HepG2 (cell line): ENCODE data around the gene RAD51D. TPM values are rescaled to one million over a fixed set of nuclear protein-coding genes. Genes with fewer than 3 reads are reported as not detected.

Experiments used
- ATAC-seq: fragments of 200-7000 bp; cut with Tn5 transposase; 3 replicates; pipeline ENCODE4 v1.9.1; 2020; ENCODE audit warnings: mild to moderate bottlenecking, moderate library complexity
- BruUV-seq: library from RNA; stranded (reverse); fragments of 400-500 nt; replicated peaks from 2 replicates; lab custom pipeline; 2021; lab: Mats Ljungman, UMichigan
- CTCF ChIA-PET: fragments of 300-600 bp; formaldehyde crosslinking; extraction: SDS; loops from one replicate; lab custom pipeline; 2021; ENCODE audit warnings: low total read pairs, inconsistent platforms, low intra/inter-chr PET ratio; lab: Yijun Ruan, JAX
- POLR2A ChIA-PET: fragments of 350-600 bp; sonication (Branson Sonifier 250); formaldehyde crosslinking; loops from one replicate; lab custom pipeline; 2020; ENCODE audit warnings: antibody characterized with exemption, inconsistent platforms; lab: Yijun Ruan, JAX
- DNase-seq: peaks from one replicate; pipeline ENCODE4 v3.0.0-alpha.2; 2015; ENCODE audit warnings: low spot score
- FAIRE-seq: peaks from 3 replicates; lab custom pipeline; 2011; peaks lifted over from hg19 to GRCh38; lab: Jason Lieb, UNC
- H2AFZ ChIP-seq: one replicate; pipeline ENCODE4 v1.6.1; 2011; ENCODE audit warnings: low read length, inconsistent platforms
- H3K27ac ChIP-seq: fragments of 300-600 bp; 3 replicates; pipeline ENCODE4 v1.8.0; 2011; ENCODE audit warnings: mixed run types, mild to moderate bottlenecking, mixed read lengths, low read length, inconsistent platforms; ENCODE audit not compliant: insufficient read depth; ENCODE audit errors: extremely low read length
- H3K27me3 ChIP-seq, 2 experiments: fragments of 200-600 bp in 1 of 2; 2 replicates in 1 of 2; 3 replicates in 1 of 2; pipeline versions ENCODE4 v1.6.0 to v1.8.0; 2011; ENCODE audit warnings: low read length in 2 of 2, mild to moderate bottlenecking in 2 of 2, moderate library complexity in 2 of 2, inconsistent platforms in 1 of 2; ENCODE audit not compliant: insufficient read depth in 2 of 2, control insufficient read depth in 1 of 2
- H3K36me3 ChIP-seq, 2 experiments: fragments of 200-600 bp in 1 of 2; replicated peaks in 1 of 2; 2 replicates in 1 of 2; 3 replicates in 1 of 2; pipeline versions ENCODE4 v1.5.1 to v1.8.0; 2011; ENCODE audit warnings: low read length in 2 of 2, inconsistent platforms in 1 of 2; ENCODE audit not compliant: insufficient read depth in 2 of 2, control insufficient read depth in 1 of 2
- H3K4me1 ChIP-seq: 2 replicates; pipeline ENCODE4 v1.5.1; 2012; ENCODE audit warnings: low read length, inconsistent platforms; ENCODE audit not compliant: insufficient read depth
- H3K4me2 ChIP-seq: 2 replicates; pipeline ENCODE4 v1.6.0; 2011; ENCODE audit warnings: low read depth, low read length, inconsistent platforms
- H3K4me3 ChIP-seq, 3 experiments: fragments of 200-600 bp in 1 of 3; sonication (generic), shearing (Covaris generic) in 1 of 3; replicated peaks in 1 of 3; 2 replicates each; pipeline ENCODE4 v1.5.1; 2011 to 2016; ENCODE audit warnings: low read length in 3 of 3, inconsistent platforms in 2 of 3, low read depth in 2 of 3, mild to moderate bottlenecking in 2 of 3, control low read depth in 1 of 3, mixed read lengths in 1 of 3; ENCODE audit not compliant: insufficient read depth in 1 of 3
- H3K79me2 ChIP-seq: one replicate; pipeline ENCODE4 v1.6.1; 2011; ENCODE audit warnings: low read length, inconsistent platforms; ENCODE audit not compliant: insufficient read depth
- H3K9ac ChIP-seq: 2 replicates; pipeline ENCODE4 v1.6.0; 2011; ENCODE audit warnings: mild to moderate bottlenecking, low read depth, low read length, inconsistent platforms; ENCODE audit not compliant: insufficient read depth
- H3K9me3 ChIP-seq: 2 replicates; pipeline ENCODE4 v1.5.1; 2012; ENCODE audit warnings: mild to moderate bottlenecking, low read length
- H4K20me1 ChIP-seq: 2 replicates; pipeline ENCODE4 v1.6.0; 2011; ENCODE audit warnings: inconsistent platforms, mild to moderate bottlenecking, low read length, moderate library complexity; ENCODE audit not compliant: insufficient read depth
- AGO2 ChIP-seq: fragments of 200-400 bp; formaldehyde crosslinking; optimal IDR thresholded peaks from 2 replicates; pipeline ENCODE3; 2017; ENCODE audit warnings: mild to moderate bottlenecking, low read depth, low read length, moderate library complexity
- MEIS2 ChIP-seq: sonication (generic); formaldehyde crosslinking; IDR thresholded peaks from 2 replicates; pipeline ENCODE4 v1.9.0; 2021; ENCODE audit warnings: mild to moderate bottlenecking, missing genetic modification reagents
- POLR2A ChIP-seq, 2 experiments: IDR thresholded peaks; 2 replicates each; pipeline ENCODE4 v1.6.1; 2011; ENCODE audit warnings: low read depth in 2 of 2, low read length in 2 of 2, mild to moderate bottlenecking in 1 of 2, moderate library complexity in 1 of 2; ENCODE audit not compliant: insufficient read depth in 1 of 2
- RBFOX2 ChIP-seq: fragments of 200-400 bp; formaldehyde crosslinking; IDR thresholded peaks from 2 replicates; pipeline ENCODE4 v1.6.1; 2017; ENCODE audit warnings: low read depth, mild to moderate bottlenecking, low read length
- RBM22 ChIP-seq: fragments of 200-400 bp; formaldehyde crosslinking; optimal IDR thresholded peaks from 2 replicates; pipeline ENCODE3; 2017; ENCODE audit warnings: mild to moderate bottlenecking, low read length, moderate library complexity
- RORA ChIP-seq: sonication (generic); formaldehyde crosslinking; IDR thresholded peaks from 2 replicates; pipeline ENCODE4 v1.5.0; 2020; ENCODE audit warnings: mild to moderate bottlenecking, missing genetic modification reagents, moderate library complexity
- SMAD1 ChIP-seq: sonication (generic); formaldehyde crosslinking; IDR thresholded peaks from 2 replicates; pipeline ENCODE4 v1.4.0; 2020; ENCODE audit warnings: missing genetic modification reagents, low read depth, mild to moderate bottlenecking, borderline replicate concordance
- ZFP82 ChIP-seq: sonication (generic); formaldehyde crosslinking; IDR thresholded peaks from 2 replicates; pipeline ENCODE4 v1.5.1; 2020; ENCODE audit warnings: mild to moderate bottlenecking, missing genetic modification reagents, borderline replicate concordance
- WGBS: methylation state at CpG from one replicate; pipeline ENCODE4 v1.1.6; 2017; ENCODE audit warnings: low lambda C conversion rate; 5-methylcytosine and 5-hydroxymethylcytosine counted together
- in situ Hi-C: cut with HindIII; loops from 2 replicates; pipeline ENCODE4 v1.10.0; 2017; ENCODE audit warnings: low pct_unique_long_range_greater_than_20kb; ENCODE audit not compliant: extremely low pct_ligation_motif_present
- intact Hi-C: fragments of 100-400 bp; cut with micrococcal nuclease; formaldehyde crosslinking; loops from one replicate; pipeline ENCODE4 v1.10.0; 2022; ENCODE audit not compliant: unreplicated experiment
- polyA plus RNA-seq, 8 experiments: library from polyadenylated mRNA; depleted of rRNA in 3 of 8; stranded (reverse) in 7 of 8; unstranded in 1 of 8; fragments of >200 nt; fragmentation: Illumina TruSeq in 4 of 8; extraction: Trizol in 4 of 8; gene quantifications; 2 replicates each; pipeline versions ENCODE4 v1.2.1 to v1.2.3, GENCODE V29; 2011 to 2016; ENCODE audit warnings: low read depth in 4 of 8, missing spikeins in 1 of 8, mixed read lengths in 1 of 8; ENCODE audit not compliant: insufficient read depth in 1 of 8
- total RNA-seq, 5 experiments: library from RNA; depleted of rRNA; stranded (reverse); fragments of >200 nt; fragmentation: Illumina TruSeq; extraction: Trizol; gene quantifications; 2 replicates each; pipeline ENCODE4 v1.2.3, GENCODE V29; 2016; ENCODE audit warnings: low read depth in 1 of 5
- TF ChIP-seq, protein P1 (sequence below): sonication (generic); formaldehyde crosslinking; conservative IDR thresholded peaks from 2 replicates; pipeline ENCODE4 v1.8.0; 2022; ENCODE audit warnings: missing genetic modification reagents
- TF ChIP-seq, protein P2 (sequence below): sonication (generic); formaldehyde crosslinking; IDR thresholded peaks from 2 replicates; pipeline ENCODE4 v1.9.0; 2021; ENCODE audit warnings: missing genetic modification reagents, mild to moderate bottlenecking, borderline replicate concordance
- TF ChIP-seq, protein P3 (sequence below), 2 experiments: IDR thresholded peaks; 2 replicates each; pipeline ENCODE4 v1.6.1; 2011 to 2012; ENCODE audit warnings: low read length in 2 of 2, borderline replicate concordance in 1 of 2, low read depth in 1 of 2, mild to moderate bottlenecking in 1 of 2, moderate library complexity in 1 of 2

RAD51D gene
- total and polyA plus RNA-seq, 2 of the 13 experiments (the other 11 are each of a cell fraction or from before 2014, with no cell fraction given) = 6.7 to 13.1 TPM

DNA sequence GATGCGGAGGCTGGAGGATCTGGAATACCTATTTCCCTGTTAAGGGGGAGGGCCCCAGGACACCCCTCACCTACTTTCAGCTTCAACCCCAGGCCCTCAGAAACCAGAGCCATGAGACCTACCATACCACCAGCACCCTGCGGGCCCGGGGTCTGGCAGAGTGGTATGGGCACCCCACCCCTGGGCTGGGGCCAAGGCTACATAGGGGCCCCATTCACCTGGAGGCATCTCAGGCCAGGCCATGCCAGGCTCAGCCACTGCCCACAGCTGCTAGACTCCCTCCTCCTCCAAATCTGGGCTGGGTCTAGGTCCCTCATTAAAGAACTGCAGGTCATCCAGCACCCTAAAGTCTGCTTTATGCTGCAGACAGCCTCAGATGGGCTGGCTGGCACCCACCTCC, 10.7 kb upstream of the RAD51D start:
- FAIRE-seq (no peak), ATAC-seq (0 out of 3 replicates have a peak, but pooled peaks have one; percentile 9), DNase-seq (no peak)
- intact Hi-C loops (no loop called here), in situ Hi-C loops (no loop called here)
- no peaks in the 10 kb centered on the region for H3K9me3 ChIP-seq
- no peak overlapping the region for H3K9ac ChIP-seq
- H3K27me3 ChIP-seq = no peaks in the 10 kb centered on the region
- BruUV-seq = no TSS peak
- TF ChIP-seq POLR2A (IDR thresholded peaks at IDR 0.05; ENCODE audit: insufficient read depth in 1 of 2, low read depth in 2 of 2, low read length in 2 of 2) (peak in 1 of 2 experiments; percentile 34; a peak in 1 of 4 replicates), SMAD1 (no peak), RORA (CRISPR knock-in tag) (no peak), RBFOX2 (peak; percentile 38; the same call in 1 of the 2 replicates), ZFP82 (no peak), AGO2 (peak; percentile 89), MEIS2 (CRISPR knock-in tag) (no peak), RBM22 (peak; percentile 57)
- TF ChIP-seq, protein P1, sequence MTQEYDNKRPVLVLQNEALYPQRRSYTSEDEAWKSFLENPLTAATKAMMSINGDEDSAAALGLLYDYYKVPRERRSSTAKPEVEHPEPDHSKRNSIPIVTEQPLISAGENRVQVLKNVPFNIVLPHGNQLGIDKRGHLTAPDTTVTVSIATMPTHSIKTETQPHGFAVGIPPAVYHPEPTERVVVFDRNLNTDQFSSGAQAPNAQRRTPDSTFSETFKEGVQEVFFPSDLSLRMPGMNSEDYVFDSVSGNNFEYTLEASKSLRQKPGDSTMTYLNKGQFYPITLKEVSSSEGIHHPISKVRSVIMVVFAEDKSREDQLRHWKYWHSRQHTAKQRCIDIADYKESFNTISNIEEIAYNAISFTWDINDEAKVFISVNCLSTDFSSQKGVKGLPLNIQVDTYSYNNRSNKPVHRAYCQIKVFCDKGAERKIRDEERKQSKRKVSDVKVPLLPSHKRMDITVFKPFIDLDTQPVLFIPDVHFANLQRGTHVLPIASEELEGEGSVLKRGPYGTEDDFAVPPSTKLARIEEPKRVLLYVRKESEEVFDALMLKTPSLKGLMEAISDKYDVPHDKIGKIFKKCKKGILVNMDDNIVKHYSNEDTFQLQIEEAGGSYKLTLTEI (CRISPR knock-in tag) = no peak
- TF ChIP-seq, protein P2, sequence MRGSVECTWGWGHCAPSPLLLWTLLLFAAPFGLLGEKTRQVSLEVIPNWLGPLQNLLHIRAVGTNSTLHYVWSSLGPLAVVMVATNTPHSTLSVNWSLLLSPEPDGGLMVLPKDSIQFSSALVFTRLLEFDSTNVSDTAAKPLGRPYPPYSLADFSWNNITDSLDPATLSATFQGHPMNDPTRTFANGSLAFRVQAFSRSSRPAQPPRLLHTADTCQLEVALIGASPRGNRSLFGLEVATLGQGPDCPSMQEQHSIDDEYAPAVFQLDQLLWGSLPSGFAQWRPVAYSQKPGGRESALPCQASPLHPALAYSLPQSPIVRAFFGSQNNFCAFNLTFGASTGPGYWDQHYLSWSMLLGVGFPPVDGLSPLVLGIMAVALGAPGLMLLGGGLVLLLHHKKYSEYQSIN (CRISPR knock-in tag) = no peak
- TF ChIP-seq, protein P3, sequence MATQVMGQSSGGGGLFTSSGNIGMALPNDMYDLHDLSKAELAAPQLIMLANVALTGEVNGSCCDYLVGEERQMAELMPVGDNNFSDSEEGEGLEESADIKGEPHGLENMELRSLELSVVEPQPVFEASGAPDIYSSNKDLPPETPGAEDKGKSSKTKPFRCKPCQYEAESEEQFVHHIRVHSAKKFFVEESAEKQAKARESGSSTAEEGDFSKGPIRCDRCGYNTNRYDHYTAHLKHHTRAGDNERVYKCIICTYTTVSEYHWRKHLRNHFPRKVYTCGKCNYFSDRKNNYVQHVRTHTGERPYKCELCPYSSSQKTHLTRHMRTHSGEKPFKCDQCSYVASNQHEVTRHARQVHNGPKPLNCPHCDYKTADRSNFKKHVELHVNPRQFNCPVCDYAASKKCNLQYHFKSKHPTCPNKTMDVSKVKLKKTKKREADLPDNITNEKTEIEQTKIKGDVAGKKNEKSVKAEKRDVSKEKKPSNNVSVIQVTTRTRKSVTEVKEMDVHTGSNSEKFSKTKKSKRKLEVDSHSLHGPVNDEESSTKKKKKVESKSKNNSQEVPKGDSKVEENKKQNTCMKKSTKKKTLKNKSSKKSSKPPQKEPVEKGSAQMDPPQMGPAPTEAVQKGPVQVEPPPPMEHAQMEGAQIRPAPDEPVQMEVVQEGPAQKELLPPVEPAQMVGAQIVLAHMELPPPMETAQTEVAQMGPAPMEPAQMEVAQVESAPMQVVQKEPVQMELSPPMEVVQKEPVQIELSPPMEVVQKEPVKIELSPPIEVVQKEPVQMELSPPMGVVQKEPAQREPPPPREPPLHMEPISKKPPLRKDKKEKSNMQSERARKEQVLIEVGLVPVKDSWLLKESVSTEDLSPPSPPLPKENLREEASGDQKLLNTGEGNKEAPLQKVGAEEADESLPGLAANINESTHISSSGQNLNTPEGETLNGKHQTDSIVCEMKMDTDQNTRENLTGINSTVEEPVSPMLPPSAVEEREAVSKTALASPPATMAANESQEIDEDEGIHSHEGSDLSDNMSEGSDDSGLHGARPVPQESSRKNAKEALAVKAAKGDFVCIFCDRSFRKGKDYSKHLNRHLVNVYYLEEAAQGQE (IDR thresholded peaks at IDR 0.05; ENCODE audit: borderline replicate concordance in 1 of 2, low read depth in 1 of 2, low read length in 2 of 2) = no peak
- no peak overlapping the region for H3K27ac ChIP-seq
- no peaks in the 10 kb centered on the region for H3K79me2 ChIP-seq
- H3K36me3 ChIP-seq = peaks cover 13 to 39% of the 10 kb centered on the region in 2 experiments
- no peaks in the 10 kb centered on the region for H3K4me1 ChIP-seq
- ChIA-PET POLR2A (interaction anchor here (1.4 kb wide), 1 partner anchor 17 kb away, joined by 4 read pairs; the partner anchor contains the start of gene UNC45B), CTCF (no interaction called here)
- H3K4me3 ChIP-seq = no peak overlapping the region
- H2AFZ ChIP-seq = no peak overlapping the region
- 86% methylated on average over 2 of the region's 3 CpGs for WGBS
- H3K4me2 ChIP-seq = no peak overlapping the region
- H4K20me1 ChIP-seq = no peaks in the 10 kb centered on the region
